Kidney glomerular epithelial cell (primary cell): ENCODE measurements around the gene LRG1.

Experiments
- DNase-seq: peaks from one replicate; lab custom pipeline; 2025; lab: John Stamatoyannopoulos, UW

Gene LRG1, protein sequence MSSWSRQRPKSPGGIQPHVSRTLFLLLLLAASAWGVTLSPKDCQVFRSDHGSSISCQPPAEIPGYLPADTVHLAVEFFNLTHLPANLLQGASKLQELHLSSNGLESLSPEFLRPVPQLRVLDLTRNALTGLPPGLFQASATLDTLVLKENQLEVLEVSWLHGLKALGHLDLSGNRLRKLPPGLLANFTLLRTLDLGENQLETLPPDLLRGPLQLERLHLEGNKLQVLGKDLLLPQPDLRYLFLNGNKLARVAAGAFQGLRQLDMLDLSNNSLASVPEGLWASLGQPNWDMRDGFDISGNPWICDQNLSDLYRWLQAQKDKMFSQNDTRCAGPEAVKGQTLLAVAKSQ

GRCh38 chr19:4539693-4540581, at the start of gene LRG1:
LRG1 (minus strand) TSS chr19:4540036; CDS start chr19:4540013, 23 bp downstream.
- DNase-seq = no peak

DNA sequence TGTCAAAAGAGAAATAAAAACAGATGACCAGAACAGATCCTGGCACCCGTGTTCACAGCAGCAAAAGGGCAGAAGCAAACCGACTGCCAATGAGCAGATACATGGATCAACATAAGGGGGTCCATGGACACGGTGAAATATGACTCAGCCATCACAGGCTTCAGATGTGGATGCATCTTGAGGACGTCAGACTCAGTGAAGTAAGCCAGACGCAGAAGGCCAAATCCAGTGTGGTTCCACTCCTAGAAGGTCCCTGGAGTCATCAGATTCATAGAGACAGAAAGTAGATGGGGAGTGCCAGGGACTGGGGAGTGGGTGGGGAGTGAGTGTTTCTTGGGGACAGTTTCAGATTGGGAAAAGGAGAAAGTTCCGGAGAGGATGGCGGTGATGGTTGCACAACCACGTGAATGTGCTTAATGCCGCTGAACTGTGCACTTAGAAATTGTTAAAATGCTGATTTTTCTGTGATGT, 48.5 kb upstream of the LRG1 start:
- DNase-seq = no peak

DNA sequence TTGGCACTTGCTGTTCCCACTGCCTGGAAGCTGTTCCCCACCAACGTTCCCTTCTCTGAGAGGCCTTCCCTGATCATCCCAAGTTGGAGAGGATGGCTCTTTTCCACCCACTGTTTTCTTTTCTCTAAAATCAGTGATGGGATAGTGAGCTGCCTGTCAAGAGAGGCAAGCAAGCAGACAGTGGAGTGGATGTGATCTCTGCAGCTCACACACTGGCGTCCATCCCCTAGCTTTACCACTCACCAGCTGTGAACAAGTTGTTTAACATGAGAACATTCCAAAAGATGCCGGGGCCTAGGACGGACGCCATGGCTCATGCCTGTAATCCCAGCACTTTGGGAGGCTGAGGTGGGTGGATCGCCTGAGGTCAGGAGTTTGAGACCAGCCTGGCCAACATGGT, 47.7 kb upstream of the LRG1 start:
- no peak for DNase-seq

GRCh38 chr19:4586691-4587090, 46.9 kb upstream of the LRG1 start:
- DNase-seq = no peak

DNA sequence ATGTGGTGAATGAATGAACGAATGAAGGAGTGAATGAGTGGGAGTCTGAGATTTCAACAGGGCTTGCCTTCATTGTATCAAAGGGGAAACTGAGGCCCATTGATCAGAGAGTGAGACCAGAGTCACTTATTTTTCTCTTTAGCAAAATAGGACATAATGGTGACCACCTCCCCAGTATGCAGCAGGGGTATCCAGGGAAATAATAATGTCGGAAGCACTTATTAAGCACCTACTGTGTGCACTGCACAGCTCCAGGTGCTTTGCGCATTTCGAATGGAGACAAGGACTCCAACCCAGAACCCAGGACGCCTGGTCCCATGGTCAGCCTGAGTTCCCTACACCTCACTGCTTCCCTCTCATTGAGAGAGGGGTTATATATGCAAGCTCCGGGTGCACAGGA, 46.4 kb upstream of the LRG1 start:
- DNase-seq = no peak

- no peak for DNase-seq
These were observed 45.7 kb upstream of the LRG1 start for GRCh38 chr19:4585556-4585955.

DNA sequence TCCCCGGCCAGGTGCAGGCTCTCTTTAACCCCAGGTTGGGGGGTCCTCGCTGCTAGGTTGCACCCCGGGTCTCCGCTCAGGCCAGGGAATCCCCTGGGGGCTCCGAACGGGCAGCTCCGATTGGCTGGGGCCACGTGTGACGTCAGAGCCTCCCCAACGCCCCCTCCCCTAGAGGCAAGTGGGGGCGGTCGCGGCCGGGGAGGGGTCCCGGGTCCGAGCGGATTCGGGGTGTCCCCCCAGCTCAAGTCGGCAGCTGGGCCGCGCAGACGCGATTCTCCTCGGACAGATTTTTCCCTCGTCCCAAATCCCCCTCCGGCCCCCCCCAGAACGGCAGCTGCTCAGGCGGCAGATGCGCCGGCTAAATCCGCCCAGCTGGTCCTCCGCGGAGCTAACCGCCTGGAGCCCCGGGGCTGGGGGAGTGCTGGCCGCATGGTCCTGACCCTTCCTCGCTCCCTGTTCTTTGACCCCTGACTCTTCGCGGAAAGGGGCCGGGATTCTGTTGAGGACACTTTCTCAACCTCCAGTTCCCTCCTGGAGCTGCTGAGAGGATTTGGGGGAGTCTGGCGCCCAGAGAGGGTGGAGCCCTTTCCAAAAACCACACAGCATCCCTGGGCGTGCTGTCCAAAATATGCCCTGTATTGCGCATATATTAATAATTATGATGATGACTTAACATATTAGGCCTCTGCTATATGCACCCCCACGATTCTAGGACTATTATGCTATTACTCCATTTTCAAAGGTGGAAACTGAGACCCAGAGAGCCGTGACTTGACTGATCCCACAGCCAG, 45.0 kb upstream of the LRG1 start:
- DNase-seq = no peak

GRCh38 chr19:4583961-4584669, 44.3 kb upstream of the LRG1 start:
- DNase-seq = no peak

DNA sequence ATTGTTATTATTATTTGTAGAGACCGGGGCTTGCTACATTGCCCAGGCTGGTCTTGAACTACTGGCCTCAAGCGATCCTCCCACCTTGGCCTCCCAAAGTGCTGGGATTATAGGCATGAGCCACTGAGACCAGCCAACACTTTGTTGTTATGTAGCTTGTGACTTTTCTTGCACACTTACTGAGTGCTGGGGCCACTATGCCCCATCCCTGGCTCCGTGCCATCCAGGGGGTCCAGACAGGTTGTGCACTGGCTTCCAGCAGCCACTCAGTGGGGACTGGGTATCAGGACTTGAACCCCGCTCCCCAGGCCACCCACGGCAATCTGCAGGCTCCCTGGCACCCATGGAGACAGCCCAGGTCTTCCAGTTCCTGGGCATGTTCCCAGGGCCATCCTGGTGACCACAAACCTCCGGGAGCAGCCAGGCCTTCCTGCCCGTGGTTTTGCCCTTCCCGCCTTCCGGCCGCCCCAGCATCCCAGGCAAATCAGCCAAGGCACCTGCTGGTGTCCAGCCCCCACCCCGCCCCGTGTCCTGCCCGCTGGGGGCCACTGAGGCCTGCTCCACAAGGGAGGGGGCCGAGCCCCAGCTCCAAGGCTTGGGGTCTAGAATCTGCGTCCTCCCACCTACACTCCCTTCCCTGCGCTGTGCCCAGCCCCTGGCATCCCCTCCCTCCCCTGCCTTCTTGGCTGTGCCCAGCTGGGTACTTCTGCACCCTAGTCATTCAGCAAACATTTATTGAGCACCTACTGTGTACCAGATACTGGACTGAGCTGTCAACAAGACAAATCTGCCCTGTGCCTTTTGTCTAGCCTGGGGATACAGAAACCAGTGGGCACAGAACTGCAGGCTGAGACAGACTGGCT, 43.4 kb upstream of the LRG1 start:
- no peak for DNase-seq

- no peak for DNase-seq
These were observed 42.1 kb upstream of the LRG1 start for GRCh38 chr19:4581666-4582553.

DNA sequence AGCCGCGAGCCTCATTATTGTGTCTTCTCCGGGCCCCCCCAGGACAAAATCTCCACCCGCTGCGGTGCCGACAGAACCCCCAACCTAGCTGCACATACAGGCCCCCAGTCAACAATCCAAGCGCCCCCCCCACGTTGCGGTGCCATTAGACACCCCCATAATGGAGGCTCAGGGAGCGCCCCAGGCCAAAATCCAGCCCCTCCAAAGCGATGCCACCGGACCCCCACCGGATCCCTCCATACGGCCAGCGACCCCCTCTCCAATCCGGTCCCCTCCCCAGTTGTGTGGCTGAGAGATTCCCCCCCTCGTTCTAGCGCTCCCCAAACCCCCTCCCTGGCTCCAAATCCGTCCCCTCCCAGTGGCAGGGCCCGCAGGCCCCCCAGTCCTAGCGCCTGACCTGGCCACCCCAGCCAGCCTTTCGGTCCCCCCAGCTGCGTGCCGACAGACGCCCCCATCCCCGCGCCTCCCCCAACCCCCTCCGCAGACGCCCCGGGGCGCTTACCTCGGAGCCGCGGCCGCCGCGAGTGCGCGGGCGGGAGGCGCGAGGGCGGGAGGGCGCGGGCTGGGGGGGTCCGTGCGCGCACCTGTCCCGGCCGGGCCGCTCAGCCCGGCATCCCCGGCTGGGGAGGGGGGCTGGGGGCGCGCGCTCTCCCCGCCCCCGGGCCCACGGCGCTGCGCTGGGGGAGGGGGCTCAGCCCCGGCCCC, 41.3 kb upstream of the LRG1 start:
- DNase-seq = no peak

GRCh38 chr19:4580021-4580901, 40.4 kb upstream of the LRG1 start:
- DNase-seq = no peak

GRCh38 chr19:4579389-4579788, 39.6 kb upstream of the LRG1 start:
- no peak for DNase-seq

DNA sequence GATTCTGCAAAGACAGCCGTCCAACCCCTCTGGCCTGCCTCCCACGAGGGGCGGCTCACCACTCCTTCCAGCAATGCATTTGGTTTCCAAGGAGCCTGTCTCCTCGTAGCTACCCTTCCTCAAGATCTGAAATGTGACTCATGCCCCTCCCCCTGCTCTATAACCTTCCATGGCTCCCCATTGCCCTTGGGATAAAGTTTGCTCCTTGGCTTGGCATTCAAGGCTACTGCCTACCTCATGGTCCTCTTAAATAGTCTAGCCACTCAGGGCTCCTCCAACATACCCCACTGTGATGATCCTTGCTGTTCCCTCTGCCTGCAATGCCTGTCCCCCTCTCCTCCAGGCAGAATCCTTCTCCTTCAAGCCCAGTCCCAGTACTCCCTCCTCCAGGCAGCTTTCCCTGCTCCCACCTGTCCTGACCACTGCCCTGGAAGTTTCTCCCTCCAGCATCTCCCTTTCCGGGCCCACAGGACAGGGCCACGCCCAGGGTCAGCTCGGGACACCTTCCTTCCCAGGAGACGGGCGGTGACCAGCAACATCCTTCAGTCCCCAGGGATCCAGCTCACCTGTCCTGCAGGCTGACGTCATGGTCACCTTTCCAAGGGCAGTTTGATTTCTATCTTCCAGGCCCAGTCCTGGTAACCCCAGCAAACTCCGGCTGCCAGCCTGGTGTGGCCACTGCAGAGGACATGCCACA, 38.9 kb upstream of the LRG1 start:
- no peak for DNase-seq

DNA sequence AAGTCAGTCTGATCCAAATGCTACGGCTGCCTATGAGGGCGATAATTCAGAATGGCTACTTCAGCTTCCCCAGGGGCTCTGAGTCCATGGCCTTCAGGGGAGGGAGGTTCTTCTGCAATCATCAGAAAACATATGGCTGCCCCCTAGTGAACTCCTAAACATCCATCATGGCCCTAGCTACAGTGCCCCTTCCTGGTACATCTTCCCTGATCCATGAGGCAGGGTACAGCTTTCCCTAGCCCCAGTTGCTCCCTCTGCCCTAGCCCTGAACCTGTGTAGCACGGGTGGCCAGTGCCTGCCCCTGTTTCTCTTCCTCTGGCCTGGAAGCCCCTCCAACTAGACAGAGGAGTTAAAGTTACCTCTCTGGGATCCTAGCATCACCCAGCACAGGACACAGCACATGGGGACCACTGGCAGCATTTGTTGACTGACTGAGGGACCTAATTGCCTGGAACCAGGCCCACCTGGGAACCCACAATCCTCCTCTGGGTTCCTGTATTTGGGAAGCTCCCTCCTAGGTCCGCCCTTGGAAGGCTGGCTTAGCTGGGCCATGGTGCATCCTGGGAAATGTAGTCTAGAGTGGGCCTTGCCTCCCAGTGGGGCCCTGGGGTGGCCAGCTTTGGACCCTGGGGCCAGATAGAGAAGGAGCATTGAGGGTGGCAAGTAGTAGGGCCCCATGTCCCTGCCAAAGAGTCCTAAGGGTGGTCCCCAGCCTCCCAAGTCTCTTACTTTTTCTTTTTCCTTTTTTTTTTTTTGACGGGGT, 37.4 kb upstream of the LRG1 start:
- no peak for DNase-seq
